Kasumi-1 (cell line): Measurements from ENCODE around the gene NUBPL.

Experiments used
- DNase-seq, 2 experiments: peaks; one replicate each; lab custom pipeline; 2025; lab: John Stamatoyannopoulos, UW

NUBPL gene, protein sequence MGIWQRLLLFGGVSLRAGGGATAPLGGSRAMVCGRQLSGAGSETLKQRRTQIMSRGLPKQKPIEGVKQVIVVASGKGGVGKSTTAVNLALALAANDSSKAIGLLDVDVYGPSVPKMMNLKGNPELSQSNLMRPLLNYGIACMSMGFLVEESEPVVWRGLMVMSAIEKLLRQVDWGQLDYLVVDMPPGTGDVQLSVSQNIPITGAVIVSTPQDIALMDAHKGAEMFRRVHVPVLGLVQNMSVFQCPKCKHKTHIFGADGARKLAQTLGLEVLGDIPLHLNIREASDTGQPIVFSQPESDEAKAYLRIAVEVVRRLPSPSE

DNA sequence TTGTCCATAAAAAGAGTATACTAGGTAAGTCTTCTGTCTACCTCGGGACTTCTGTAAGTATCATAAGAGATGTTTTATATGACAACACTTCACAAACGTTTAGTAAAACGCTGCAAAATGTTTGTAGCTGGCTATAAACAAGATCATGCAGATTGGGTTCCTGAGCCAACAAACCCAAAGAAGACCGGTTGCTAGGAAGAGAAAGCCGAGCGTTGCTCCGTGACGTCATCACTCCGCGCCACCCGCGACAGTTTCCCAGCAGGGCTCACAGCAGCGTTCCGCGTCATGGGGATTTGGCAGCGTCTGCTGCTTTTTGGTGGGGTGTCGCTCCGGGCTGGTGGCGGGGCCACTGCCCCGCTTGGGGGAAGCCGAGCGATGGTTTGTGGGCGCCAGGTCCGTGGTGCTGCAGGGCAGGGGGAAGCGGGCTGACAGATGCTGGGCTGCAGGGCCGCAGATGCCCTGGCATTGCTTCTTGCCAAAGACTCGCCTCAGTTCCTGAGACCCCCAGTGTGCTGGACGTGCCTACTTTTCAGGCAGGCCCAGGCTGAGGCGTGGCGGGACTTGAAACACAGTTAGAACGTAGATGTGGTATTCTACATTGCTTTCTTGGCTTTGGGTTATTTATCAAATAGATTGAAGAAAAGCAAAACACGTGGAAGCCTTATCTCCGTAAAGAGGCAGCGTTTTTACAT, at the start of gene NUBPL:
TSS of gene NUBPL (plus strand) at position 250 of the 692 bp plus-strand sequence. CDS start at position 286, 36 bp downstream.
- DNase-seq: peak; percentile 88 to 90

DNA sequence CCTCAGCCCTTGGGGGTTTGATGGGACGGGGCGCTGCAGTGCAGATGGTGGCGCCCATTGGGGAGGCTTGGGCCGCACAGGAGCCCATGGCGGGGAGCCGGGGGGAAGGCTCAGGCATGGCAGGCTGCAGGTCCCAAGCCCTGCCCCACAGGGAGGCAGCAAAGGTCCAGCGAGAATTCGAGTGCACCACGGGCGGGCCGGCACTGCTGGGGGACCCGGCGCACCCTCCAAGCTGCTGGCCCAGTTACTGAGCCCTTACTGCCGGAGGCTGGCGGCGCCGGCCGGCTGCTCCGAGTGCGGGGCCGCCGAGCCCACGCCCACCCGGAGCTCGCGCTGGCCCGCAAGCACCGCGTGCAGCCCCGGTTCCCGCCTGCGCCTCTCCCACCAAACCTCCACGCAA, 34.1 kb upstream of the NUBPL start:
- DNase-seq: no peak

DNA sequence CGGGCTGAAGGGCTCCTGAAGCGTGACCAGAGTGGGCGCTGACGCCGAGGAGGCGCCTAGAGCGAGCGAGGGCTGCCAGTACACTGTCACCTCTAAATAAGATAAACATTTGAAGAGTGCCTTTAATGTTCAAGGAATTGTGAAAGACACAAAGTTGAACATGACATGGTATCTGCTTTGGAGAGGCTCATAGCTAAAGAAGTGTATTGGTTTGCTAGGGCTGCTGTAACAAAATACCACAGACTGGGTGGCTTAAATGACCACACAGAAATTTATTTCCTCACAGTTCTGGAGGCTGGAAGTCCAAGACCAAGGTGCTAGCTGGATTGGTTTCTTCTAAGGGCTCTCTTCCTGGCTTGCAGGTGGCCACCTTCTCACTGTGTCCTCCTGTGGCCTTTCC, 33.7 kb upstream of the NUBPL start:
- no peak for DNase-seq

DNA sequence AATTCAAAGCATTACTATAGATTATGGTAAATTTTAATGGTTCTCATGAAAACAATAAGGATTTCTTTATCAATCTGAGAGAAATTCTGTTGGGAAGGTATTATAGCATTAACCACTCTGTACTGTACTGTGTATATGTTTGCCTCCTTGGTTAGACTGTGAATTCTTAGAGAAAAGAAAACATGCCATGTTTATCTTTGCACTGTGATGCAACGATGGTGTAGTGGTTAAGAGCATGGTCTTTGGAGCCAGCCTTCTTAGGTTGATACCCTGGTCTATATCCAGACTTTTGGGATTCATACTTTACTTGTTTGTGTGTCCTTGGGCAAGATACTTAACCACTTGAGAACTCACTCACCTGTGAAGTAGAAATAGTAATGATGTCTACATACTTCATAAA, 32.2 kb upstream of the NUBPL start:
- DNase-seq: no peak

DNA sequence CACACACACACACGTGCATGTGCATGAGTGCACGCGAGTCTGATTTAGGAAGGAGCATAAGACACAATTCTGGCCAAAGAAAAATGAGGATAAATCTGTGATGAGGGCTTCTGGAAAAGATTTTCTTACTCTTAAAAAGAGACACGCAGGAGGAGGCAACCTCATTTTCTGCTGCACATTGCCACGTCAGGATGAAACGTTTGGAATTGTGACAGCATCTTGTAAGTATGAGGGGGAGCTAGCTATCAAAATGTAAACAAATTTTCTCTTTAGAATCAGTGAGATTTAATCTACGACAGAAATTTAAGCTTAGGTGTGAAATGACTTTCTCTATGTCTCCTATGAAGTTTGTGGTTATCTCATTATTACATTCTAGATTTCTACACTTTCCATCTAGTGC, 31.1 kb upstream of the NUBPL start:
- no peak for DNase-seq

DNA sequence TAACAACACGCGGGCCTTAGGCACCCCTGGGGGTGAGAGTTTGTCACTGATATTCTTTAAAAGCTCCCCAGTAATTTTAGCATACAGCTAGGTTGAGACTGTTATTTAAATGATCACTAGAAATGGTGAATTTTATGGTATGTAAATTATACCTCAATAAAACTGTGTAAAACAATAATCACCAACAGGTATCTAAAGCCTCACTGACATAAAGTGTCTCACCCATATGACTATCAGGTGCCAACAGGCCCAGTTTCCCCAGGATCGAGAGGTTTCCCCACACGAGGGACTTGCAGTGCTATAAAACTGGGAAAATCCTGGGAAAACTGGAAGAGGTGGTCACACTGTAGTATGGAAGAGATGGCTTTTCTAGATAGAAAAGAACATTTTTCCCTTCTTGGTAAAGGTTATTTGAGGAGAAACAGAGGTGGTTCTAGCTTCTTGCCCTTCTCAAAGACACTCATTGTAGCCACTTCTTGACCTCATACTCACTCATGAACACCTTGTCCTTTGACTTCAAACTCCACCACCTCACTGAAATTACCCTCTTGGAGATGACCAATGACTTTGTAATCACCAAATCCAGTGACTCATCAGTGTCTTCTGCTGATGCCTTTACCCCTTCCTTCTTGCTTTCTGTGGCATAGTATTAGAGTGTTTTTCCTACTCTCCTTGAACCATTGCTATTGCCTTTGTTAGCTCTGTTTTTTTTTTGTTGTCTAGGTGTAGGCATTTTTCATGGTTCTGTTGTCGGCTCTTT, 24.8 kb upstream of the NUBPL start:
- DNase-seq: no peak

DNA sequence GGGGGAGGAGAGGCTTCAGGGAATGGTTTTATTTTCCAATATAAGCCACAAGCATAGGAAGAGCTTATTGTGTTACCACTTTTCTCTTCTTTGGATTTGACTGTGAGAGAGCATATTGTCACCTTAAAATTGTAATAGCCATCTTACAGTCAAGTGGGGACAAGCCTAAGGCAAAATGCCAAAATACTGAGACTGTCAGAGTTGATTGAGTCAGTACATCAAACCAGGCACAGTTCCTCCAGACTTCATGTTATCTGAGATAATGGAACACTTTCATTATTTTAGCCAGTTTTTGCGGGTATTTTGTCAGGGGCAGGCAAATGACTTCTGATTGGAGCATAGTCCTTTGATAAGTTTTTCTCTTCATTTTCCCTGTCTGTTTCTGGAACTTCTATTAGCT, 19.5 kb upstream of the NUBPL start:
- DNase-seq: no peak

DNA sequence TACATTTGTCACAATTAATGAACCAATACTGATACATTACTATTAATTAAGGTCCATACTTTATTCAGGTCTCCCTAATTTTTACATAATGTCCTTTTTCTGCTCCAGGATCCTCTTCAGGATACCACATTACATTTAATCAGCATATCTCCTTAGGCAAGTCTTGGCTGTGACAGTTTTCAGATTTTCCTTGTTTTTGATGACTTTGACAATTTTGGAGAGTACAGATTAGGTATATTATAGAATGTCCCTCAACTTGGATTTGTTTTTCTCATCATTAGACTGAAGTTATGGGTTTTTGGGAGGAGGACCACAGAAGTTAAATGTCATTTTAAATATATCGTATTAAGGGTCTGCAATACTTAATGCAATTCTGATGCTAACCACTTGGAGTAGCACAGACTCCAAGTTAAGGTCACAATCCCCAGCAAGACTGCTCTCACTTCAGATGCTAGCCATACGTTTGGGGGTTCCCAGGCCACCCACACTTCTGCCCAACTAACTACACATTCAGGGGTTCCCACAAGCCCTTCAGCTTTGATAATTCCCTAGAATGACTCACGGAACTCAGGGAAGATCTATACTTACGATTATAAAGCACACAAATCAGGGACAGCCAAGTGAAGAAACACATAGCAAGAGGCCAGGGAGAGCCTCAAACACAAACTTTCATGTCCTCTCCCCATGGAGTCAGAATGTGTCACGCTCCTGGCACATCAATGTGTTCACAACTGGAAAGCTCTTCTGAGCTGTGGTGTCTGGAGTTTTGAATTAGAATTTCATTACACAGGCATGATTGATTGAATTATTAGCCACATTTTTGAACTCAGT, 17.0 kb upstream of the NUBPL start:
- DNase-seq: peak in 1 of 2 experiments; percentile 37

DNA sequence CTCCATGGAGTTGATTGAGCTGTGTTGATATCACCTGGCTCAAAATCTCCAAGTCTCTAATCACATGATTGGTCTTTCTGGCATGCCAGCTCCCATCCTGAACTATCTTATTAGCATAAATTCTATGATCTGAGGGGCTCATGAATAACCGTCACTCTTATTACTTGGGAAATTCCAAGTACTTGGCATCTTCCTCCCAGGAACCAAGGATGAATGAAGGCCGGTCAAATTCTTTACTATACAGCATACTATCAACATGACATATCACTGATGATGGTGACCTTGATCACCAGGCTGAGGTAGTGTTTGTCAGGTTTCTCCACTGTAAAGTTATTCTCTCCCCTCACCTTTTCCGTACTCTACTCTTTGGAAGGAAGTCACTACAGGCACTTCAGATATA, 16.4 kb upstream of the NUBPL start:
- no peak for DNase-seq

DNA sequence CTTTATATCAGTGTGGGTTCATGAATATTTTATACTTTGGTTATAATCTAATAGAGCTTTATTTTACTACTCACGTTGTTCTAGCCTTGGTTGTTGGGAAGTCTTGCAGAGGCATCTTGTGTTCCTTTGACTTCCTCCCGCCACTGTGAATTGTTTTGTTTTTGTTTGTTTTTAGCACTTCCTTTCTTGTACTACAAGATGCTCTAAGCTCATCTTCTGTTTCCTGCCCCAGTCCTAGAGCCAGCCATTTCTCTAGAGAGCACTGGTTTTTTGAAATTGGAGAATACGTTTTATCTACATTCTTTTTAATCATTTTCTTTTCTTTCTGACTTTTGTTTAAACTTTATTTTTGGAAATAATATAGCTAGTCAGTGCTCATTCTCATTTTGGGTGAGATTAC, 15.9 kb upstream of the NUBPL start:
- DNase-seq: no peak

DNA sequence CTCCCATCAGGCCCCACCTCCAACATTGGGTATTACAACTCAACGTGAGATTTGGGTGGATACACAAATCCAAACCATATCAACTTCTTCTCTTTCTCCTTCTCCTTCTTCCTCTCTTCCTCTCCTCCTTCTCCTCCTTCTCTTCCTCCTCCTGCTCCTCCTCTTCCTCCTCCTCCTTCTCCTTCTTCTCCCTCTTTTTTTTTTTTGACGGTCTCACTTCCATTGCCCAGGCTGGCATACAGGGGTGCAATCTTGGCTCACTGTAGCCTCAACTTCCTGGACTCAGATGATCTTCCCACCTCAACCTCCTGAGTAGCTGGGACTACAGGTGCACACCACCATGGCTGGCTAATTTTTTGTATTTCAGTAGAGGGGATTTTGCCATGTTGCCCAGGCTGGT, 11.4 kb upstream of the NUBPL start:
- no peak for DNase-seq

DNA sequence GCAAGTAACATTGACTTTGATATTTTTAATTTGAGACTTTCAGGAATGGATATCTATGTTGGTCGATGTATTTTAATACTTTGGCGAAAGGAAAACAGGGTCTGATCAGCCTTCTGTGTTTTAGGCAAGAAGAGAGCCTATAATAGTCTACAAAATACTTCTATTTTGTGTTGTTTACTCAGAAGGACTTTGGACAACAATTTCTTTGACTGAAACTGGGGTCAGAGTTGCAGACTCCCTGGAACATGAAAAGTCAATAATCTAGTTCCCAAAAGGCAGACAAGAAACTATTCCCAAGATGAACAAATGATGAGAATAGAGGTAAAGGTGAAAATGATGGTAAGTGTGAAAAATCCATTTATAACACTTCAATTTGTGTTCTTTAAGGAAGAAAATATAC, 10.6 kb upstream of the NUBPL start:
- no peak for DNase-seq

DNA sequence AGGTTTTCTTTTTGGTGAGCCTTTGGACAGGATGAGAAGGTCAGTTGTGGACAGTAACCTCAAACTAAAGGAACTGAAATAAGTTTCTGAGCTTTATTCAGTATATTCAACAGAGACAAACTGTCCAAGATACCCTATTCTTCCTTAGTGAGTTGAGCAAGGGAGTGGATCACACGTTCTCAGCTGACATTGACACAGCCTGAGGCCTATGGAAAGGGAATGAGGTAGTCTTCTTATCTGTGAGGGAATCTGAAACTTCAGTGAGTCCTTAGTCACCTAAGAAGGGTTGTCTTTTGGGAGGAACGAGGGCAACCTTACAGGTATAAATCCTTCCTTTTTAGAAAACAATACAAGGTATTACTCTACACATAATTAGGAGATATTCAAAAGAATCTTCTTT, 5.0 kb upstream of the NUBPL start:
- DNase-seq: no peak

DNA sequence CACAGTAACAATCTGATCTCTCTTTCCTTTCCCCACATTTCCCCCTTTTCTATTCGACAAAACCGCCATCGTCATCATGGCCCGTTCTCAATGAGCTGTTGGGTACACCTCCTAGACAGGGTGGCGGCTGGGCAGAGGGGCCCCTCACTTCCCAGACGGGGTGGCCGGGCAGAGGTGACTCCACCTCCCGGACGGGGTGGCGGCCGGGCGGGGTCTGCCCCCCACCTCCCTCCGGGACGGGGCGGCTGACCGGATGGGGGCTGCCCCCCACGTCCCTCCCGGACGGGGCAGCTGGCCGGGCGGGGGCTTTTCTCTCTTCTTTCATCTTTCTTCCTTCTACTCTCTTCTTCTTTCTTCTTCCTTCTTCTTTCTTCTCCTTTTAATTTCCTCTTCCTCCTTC, 1.3 kb upstream of the NUBPL start:
- DNase-seq: no peak

DNA sequence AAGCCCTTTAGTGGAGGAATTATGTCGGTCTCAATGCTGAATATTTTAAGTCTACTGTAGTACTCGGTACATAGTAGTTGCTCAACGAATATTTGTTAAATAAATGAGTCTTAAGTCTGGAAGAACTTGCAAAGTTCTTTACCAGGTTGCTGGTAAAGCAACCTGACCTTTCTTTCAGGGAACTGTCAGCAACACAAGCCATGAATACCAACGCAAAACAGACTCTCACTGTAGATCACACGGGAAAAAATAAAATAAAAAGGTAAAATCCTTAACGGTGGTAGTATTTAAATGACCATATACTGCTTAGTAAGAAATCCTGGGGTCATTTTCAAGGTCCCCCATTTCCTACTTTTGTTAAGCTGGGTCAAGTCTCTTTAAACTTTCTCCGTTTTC, 447 bp upstream of the NUBPL start:
- no peak for DNase-seq

DNA sequence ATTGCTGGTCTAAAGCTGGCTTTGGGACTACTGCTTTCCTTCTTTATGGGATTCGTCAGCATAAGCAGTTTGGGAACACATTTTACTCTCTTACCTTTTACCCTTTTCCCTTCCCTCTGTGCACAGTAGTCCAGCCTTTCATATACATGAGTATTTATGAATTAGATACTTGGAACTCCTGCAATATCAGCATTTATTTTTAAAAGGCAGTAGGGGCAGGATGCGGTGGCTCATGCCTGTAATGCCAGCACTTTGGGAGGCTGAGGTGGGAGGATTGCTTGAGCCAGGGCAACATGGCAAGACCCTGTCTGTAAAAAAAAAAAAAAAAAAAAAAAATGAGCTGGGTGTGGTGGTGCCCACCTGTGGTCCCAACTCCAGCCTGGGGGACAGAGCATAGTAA, 3.0 kb downstream of the NUBPL start:
- DNase-seq: no peak

DNA sequence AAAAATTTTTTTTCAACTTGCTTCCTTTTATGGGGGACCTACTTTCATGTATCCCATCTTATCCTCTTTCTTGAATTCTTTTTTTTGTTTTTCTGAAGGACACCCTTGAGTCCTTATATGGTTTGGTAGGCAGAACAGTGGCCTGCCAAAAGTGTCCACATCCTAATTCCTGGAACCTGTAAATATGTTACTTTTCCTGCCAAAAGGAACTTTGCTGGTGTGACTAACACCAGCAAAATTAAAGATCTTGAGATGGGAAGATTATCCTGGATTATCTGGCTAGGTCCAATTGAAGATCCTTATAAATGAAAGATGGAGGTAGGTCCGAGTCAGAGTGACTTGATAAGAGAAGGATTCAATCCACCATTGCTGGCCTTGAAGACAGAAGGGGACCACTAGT, 5.3 kb downstream of the NUBPL start:
- DNase-seq: no peak

DNA sequence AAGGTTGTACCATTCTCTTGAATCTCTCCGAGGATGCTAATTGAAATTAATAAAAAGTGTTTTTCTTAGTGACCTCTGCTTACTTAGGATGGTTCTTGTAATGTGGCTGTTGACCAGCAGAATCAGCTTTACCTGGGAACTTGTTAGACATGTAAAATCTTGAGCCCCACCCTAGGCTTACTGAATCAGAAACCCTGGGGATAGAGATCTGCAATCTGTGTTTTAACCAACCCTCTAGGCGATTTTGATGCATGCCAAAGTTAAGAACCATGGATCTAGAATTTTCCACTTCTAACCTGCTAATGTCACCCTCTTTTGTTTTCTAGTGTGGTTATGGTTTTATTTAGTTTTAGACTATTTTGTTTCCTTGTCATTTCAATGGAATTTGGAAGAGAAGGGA, 6.5 kb downstream of the NUBPL start:
- no peak for DNase-seq

DNA sequence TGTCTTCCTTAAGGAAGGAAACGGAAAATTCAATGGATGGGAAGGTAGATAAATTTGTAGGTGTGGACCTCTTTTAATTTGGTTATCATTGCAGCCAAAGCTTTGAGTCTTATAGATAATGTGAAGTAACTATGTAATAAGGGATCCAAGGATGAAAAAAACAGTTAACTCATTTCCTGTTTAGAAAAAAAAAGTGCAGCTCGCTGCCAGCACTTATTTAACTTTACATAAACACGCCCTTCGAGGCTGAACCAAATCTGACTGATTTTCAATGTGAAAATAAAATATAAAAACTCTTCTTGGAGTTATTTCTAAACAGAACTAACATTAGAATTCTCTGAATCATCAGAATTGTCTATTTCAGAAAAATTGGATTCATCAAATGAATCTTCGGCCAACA, 7.0 kb downstream of the NUBPL start:
- DNase-seq: no peak

DNA sequence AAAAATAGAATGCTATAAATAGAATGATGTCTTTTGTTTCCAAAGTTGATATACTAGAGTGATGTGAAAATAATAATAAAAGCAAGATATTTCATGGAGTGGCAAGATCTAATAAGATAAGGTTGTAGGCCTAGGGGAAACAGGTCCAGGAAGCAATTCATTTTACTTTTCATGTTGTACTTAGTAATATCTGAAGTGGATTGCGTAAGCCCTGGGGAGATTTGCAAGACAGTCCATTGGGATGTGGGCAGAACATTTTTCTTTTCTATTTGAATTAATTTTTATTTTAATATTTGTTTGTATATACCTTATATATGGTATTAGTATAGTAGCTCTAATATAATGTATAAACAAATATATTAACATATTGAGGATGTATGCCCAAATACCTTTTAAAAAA, 7.5 kb downstream of the NUBPL start:
- no peak for DNase-seq

DNA sequence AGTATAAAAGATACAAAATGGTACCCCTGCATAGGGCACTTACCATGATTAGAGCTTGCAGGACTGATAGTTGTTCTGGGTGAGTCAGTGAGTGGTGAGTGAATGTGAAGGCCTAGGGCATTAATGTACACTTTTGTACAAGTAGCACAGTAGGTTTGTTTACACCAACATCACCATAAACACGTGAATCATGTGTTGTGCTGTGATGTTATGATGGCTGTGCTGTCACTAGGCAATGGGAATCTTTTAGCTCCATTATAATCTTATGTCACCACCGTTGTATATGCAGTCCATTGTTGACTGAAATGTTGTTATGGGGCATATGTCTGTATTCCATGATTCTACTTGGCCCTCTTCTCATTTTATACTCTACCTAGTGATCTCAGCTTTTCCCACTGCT, 11.8 kb downstream of the NUBPL start:
- no peak for DNase-seq

DNA sequence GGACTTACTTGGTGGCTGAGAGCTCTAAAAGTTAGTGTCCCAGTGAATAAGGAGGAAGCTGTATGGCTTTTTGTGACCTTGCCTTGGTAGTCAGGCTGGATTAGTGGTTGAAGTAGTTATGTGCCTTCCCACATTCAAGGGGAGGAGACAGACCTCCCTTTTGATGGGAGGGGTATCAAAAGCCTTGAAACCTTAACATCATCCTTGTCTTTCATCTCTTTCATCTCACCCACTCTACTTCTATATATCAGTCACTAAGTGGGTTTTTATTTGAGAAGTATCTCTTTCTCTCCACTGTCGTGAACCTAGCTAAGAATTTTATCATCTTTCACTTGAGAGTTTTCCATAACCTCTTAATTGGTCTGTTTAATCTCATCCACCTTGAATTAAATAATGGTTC, 15.7 kb downstream of the NUBPL start:
- no peak for DNase-seq
